OCI-LY7 (cell line): Measurements from ENCODE around the gene KDM1A.

Source experiments
- CTCF ChIP-seq: fragments of 200-600 bp; sonication (generic); conservative IDR thresholded peaks from 2 replicates; pipeline ENCODE4 v1.5.1; 2014; ENCODE audit warnings: mild to moderate bottlenecking, antibody characterized with exemption, low read length, moderate library complexity, mixed read lengths
- EZH2phosphoT487 ChIP-seq: fragments of 200-600 bp; sonication (generic); IDR thresholded peaks from 2 replicates; pipeline ENCODE4 v1.6.1; 2018; ENCODE audit warnings: low read depth, borderline replicate concordance, mild to moderate bottlenecking, mixed run types, antibody characterized with exemption, low read length, moderate library complexity, mixed read lengths

GRCh38 chr1:23040509-23040908 is 21.2 kb downstream of the KDM1A start:
- TF ChIP-seq CTCF (no peak), EZH2phosphoT487 (no peak)
